MG63 (cell line): ENCODE measurements around the gene LY6G6D. TPM values are rescaled to one million over a fixed set of nuclear protein-coding genes. Genes with fewer than 3 reads are reported as not detected.
A peak's percentile ranks its signal among the peaks of the same experiment; 100 is the strongest.

Experiments used
- DNase-seq: peaks from one replicate; pipeline ENCODE4 v3.0.0-alpha.2; 2020
- H3K27me3 ChIP-seq: fragments of 250-450 bp; sonication (Bioruptor Pico); 2 replicates; pipeline ENCODE4 v1.5.1; 2020; ENCODE audit warnings: mild to moderate bottlenecking, moderate library complexity
- H3K36me3 ChIP-seq: fragments of 250-450 bp; sonication (Bioruptor Pico); 2 replicates; pipeline ENCODE4 v1.5.1; 2020; ENCODE audit warnings: mild to moderate bottlenecking, moderate library complexity
- H3K4me3 ChIP-seq: fragments of 250-450 bp; sonication (Bioruptor Pico); 2 replicates; pipeline ENCODE4 v1.5.1; 2020; ENCODE audit warnings: mild to moderate bottlenecking, moderate library complexity
- H3K9me3 ChIP-seq: fragments of 250-450 bp; sonication (Bioruptor Pico); 2 replicates; pipeline ENCODE4 v1.5.1; 2020; ENCODE audit warnings: mild to moderate bottlenecking, moderate library complexity
- total RNA-seq: library from RNA; depleted of rRNA; stranded (reverse); fragments of >200 nt; shearing (Covaris generic); gene quantifications from 2 replicates; pipeline ENCODE4 v1.2.3, GENCODE V29; 2014; ENCODE audit warnings: low replicate concordance

Gene LY6G6D
- total RNA-seq, 1 experiment from 2014 or later = not detected

DNA sequence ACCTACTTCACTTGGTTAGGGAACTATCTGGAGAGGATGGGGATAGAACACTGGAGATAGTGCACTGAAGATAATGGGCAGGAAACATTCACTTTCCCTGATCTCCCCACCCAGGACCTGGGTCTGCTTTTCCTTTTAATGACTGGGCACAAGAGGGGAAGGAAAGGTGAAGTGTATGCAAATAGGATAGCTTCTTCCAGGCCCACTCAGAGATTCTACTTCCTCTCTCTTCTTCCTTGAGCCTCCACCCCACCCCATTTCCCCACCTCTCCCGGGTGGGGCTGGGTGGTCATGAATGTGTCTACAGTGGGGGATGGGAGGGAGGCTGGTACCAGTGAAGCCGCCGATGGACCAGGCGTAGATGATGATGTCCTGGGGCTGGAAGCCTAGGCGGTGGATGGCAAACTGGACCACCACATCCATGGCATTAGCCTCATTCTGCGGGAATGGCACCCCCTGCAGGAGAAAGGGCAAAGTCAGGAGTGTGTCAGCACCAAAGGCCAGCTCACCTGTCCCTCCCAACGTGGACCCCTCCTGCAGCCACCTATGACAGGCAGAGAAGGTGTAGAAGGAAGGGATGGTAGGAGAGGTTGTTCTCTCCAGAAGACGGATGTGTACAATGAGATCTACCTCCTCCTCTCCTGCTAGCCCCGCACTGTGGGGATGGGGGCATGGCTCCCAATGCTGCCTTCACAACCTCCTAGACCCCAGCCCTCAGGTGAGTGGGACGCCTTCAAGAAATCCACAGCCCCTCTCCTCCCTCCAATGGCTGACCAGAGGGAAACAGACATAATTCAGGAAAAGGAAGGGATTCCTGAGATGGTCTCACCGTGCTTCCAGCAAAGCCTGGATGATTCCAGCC, 25.7 kb upstream of the LY6G6D start:
- Histone ChIP-seq H3K27me3 (no peaks in the 10 kb centered on the region), H3K4me3 (no peak overlapping the region), H3K36me3 (no peaks in the 10 kb centered on the region), H3K9me3 (no peaks in the 10 kb centered on the region)
- DNase-seq = no peak

- no peaks in the 10 kb centered on the region for H3K36me3 ChIP-seq
- no peaks in the 10 kb centered on the region for H3K27me3 ChIP-seq
- no peak for DNase-seq
- no peak overlapping the region for H3K4me3 ChIP-seq
- H3K9me3 ChIP-seq = no peaks in the 10 kb centered on the region
Measured at GRCh38 chr6:31690231-31691077, 24.7 kb upstream of the LY6G6D start.

DNA sequence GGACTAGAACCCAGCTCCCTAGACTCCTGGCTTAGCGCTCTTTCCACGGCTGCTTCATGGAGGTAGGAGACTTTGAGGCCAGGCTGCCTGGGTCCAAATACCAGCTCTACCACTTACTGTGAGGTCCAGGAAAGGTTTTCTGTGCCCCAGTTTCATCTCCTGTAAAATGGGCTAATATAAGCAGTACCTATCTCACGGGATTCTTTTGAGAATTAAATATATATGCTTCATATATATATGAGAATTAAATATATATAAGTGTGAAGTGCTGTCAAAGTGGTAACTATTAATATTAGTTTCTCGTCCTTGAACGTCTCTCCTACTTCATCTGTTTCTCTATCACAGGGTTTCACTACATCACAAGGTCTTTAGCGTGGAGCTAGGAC, 24.1 kb upstream of the LY6G6D start:
- no peak for DNase-seq
- Histone ChIP-seq H3K9me3 (no peaks in the 10 kb centered on the region), H3K27me3 (no peaks in the 10 kb centered on the region), H3K36me3 (no peaks in the 10 kb centered on the region), H3K4me3 (no peak overlapping the region)

GRCh38 chr6:31691564-31692108, 23.5 kb upstream of the LY6G6D start:
- Histone ChIP-seq H3K9me3 (no peaks in the 10 kb centered on the region), H3K4me3 (no peak overlapping the region), H3K36me3 (no peaks in the 10 kb centered on the region), H3K27me3 (no peaks in the 10 kb centered on the region)
- no peak for DNase-seq

DNA sequence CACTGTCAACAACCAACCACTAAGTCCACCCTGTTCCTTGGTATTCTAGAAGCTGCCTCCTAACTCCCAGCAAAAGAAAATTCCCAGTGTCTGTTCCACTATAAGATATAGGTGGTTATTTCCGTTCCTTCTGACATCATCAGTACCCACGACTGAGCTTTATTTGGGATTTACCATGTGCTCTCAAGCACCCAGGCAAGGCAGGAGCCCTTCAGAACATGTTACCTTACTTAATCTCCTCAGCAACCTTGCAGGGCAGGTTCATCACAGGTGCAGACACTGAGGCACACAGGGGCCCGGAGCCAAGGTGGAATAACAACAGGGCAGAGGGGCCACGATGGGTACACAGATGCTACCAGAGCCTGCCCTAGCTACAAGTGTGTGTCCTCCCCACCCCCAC, 22.8 kb upstream of the LY6G6D start:
- no peak for DNase-seq
- no peaks in the 10 kb centered on the region for H3K9me3 ChIP-seq
- H3K4me3 ChIP-seq = no peak overlapping the region
- H3K27me3 ChIP-seq = no peaks in the 10 kb centered on the region
- H3K36me3 ChIP-seq = no peaks in the 10 kb centered on the region

DNA sequence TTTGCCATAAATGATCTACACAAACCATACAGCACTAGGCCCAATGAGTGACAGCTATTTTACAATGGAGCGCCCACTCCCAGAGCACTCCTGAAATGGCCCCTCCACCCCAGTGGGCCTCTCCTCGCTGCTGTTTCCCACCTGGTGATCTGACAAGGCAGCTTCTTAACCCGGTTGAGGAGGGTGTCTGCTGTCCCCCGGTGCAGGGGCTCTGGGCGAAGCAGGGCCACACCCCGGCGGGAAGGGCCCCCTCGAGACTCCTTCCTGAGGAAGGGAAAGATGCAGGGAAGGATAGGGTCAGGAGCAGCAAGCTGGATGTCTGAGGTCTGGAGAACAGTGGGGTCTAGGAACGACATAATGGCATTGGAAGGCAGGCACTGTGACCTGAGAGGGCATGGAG, 22.3 kb upstream of the LY6G6D start:
- DNase-seq = no peak
- no peaks in the 10 kb centered on the region for H3K27me3 ChIP-seq
- H3K36me3 ChIP-seq = no peaks in the 10 kb centered on the region
- H3K9me3 ChIP-seq = no peaks in the 10 kb centered on the region
- H3K4me3 ChIP-seq = no peak overlapping the region

- Histone ChIP-seq H3K4me3 (no peak overlapping the region), H3K27me3 (no peaks in the 10 kb centered on the region), H3K9me3 (no peaks in the 10 kb centered on the region), H3K36me3 (no peaks in the 10 kb centered on the region)
- DNase-seq = no peak
Measured at GRCh38 chr6:31693535-31693934, 21.6 kb upstream of the LY6G6D start.

- Histone ChIP-seq H3K36me3 (no peaks in the 10 kb centered on the region), H3K9me3 (no peaks in the 10 kb centered on the region), H3K27me3 (no peaks in the 10 kb centered on the region), H3K4me3 (no peak overlapping the region)
- peak; percentile 9 for DNase-seq
Measured at GRCh38 chr6:31697555-31697954, 17.6 kb upstream of the LY6G6D start.

GRCh38 chr6:31700740-31701401, 14.3 kb upstream of the LY6G6D start:
- DNase-seq = no peak
- no peak overlapping the region for H3K4me3 ChIP-seq

DNA sequence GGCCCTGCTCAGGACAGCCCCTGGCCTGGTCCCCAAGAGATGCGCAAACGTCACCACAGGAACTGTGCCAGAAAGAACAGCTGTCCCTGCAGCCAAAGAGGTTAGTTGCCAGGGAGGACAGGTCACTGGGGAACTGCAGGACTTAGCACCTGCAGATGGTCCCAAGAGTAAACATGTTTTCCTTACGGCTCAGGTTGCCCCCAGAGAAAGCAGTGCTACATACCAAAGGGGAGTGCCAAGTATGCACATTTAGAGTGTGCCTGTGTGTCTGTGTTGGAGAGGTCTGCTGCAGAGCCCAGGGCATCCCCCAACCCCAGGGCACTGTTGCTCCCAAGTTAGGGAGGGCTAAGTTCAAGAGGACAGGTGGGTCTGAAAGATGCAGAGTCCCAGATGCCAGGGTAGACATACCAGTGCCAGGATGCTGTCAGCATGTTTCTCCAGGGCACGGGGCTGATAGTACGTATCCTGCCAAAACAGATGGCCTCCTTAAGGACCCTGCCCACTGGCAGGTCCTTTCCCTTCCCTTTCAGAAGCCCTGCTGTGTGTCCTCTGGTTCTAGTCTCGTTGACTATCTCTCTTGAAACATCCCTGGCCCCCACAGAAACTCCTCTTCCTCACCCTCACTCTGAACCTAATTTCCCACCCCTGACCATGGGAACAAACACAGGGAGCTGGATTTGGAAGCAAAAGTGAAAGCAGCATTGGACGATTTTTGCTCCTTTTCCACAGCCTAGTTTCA, 13.3 kb upstream of the LY6G6D start:
- Histone ChIP-seq H3K36me3 (no peaks in the 10 kb centered on the region), H3K4me3 (peak overlapping the region; percentile 91), H3K27me3 (no peaks in the 10 kb centered on the region), H3K9me3 (no peaks in the 10 kb centered on the region)
- no peak for DNase-seq

More at GRCh38 chr6:31700740-31701401, 14.3 kb upstream of the LY6G6D start:
- Histone ChIP-seq H3K9me3 (no peaks in the 10 kb centered on the region), H3K27me3 (no peaks in the 10 kb centered on the region), H3K36me3 (no peaks in the 10 kb centered on the region)

DNA sequence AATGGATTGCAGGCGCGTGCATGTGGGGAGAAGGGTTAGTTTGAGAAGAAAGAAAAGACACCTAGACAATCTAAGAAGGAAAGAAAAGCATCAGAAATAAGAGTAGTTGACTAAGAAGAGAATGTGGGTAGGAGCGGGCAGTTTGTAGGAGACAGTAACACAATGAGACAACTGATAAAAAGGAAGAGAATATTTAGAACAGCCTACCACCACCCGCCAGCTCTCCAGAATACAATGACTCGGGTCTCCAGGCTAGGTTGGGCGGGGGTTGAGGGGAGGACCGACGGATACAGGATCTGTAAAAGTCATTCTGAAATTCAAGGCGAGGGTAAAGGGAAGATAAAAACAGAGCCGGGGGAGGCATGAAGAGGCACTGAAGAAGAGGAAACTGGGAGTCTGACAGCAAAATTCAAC, 12.7 kb upstream of the LY6G6D start:
- H3K9me3 ChIP-seq = no peaks in the 10 kb centered on the region
- peak overlapping the region; percentile 91 for H3K4me3 ChIP-seq
- H3K36me3 ChIP-seq = no peaks in the 10 kb centered on the region
- DNase-seq = peak; percentile 4
- no peaks in the 10 kb centered on the region for H3K27me3 ChIP-seq

GRCh38 chr6:31702819-31703716, 12.1 kb upstream of the LY6G6D start, which contains the start of gene ABHD16A:
Gene ABHD16A, minus strand, starts transcription at chr6:31703324. Its CDS starts 43 bp downstream, at chr6:31703281.
- Histone ChIP-seq H3K4me3 (peak within 1 kb of the TSS; percentile 91), H3K27me3 (no peaks in the 10 kb centered on the region), H3K36me3 (no peaks in the 10 kb centered on the region), H3K9me3 (no peaks in the 10 kb centered on the region)
- peak; percentile 96 for DNase-seq

DNA sequence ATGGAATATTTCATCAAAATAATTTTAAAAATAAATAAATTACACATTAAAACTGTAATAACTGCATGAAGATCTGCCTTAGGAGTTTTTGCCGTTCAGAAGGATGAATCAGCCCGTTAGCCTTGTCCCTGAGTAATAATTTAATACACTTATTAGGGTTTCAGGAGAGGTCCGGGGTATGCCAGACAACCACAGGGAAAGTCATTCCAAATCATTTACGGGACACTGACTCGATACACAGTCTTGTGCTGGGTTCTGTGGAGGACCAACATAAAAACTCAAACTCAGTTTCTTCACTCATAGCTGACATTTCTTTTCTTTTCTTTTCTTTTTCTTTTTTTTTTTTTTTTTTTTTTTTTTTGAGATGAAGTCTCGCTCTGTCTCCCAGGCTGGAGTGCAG, 9.2 kb upstream of the LY6G6D start:
- H3K36me3 ChIP-seq = no peaks in the 10 kb centered on the region
- no peak for DNase-seq
- H3K4me3 ChIP-seq = no peak overlapping the region
- H3K27me3 ChIP-seq = no peaks in the 10 kb centered on the region
- H3K9me3 ChIP-seq = no peaks in the 10 kb centered on the region

- no peaks in the 10 kb centered on the region for H3K36me3 ChIP-seq
- no peaks in the 10 kb centered on the region for H3K27me3 ChIP-seq
- H3K4me3 ChIP-seq = no peak within 1 kb of the TSS
- no peak for DNase-seq
- H3K9me3 ChIP-seq = no peaks in the 10 kb centered on the region
Measured at GRCh38 chr6:31706599-31706998, 8.5 kb upstream of the LY6G6D start, which contains the start of gene LY6G6F. Gene LY6G6F, plus strand, starts transcription at chr6:31706866. Its CDS starts 41 bp downstream, at chr6:31706907.

- Histone ChIP-seq H3K9me3 (no peaks in the 10 kb centered on the region), H3K27me3 (no peaks in the 10 kb centered on the region), H3K4me3 (no peak overlapping the region), H3K36me3 (no peaks in the 10 kb centered on the region)
- no peak for DNase-seq
Measured at GRCh38 chr6:31707701-31708100, 7.4 kb upstream of the LY6G6D start.
